ENCODE measurements around the gene TRPC4. TPM values are rescaled to one million over a fixed set of nuclear protein-coding genes. Genes with fewer than 3 reads are reported as not detected.
A peak's percentile ranks its signal among the peaks of the same experiment; 100 is the strongest.

Gene TRPC4
- total RNA-seq, 1 experiment from 2014 or later, result 0.26 TPM

GRCh38 chr13:37602733-37603381 is 266.7 kb downstream of the TRPC4 start:
- peak; percentile 14 for DNase-seq (ENCODE audit: low spot score)

DNA sequence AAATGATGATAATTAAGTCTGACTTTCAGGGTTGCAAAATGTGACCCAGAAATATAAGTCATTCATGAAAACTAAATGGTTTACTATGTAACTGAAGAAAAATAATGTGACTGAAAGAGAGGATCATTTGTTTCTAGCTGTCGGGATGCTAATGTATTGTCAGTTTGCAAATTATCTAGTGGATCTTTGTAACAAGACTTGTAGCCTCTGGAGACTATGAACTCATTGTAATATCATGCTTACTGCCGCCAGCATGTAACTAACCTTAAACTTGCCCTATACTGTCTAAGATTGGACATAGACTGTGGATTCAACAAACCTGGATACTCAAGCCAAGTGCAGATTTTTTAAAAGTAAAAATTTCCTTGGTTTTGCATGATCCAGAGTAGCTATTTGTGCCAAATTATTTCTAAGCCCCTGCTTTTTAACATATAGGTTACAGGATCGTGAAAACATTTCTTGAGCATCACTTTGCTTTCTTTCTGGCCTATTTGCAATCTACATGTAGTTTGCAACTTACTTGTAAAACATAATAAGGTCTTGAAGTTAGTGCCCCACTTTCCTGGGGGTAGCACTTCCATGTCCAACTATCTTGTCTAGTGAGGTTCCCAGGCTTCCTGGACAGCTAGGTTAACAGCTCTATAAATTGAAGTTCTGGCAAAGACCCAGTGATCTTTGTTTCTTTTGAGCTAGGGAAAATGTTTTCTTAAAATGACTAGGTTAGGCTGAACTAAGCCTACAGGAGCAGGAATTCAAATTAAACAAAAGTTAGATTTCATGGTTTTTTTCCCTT is 267.7 kb downstream of the TRPC4 start:
- no peak for DNase-seq (ENCODE audit: low spot score)

GRCh38 chr13:37599519-37599918 is 270.1 kb downstream of the TRPC4 start:
- DNase-seq (ENCODE audit: low spot score), result no peak

DNA sequence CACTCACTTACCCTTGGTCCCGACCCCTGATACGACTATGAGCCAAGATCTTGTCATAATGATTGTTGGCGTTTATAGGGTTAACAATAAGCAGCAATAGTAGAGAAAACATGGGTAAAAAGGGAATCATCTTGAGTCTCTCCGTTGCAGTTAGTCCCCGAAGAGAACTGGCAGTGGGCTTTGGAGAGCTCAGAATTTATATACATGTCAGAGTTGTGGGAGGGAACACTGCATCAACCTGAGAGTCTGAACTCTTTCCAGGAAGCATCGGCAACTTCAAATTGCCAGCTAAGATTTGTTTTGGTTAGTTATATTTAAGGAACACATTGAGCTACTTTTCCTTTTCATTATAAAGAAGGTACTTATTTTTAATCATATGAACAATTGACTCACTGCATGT is 271.0 kb downstream of the TRPC4 start, which contains the start of gene POSTN:
TSS of gene POSTN (minus strand) at position 172 of the 400 bp plus-strand sequence. CDS start at position 130, 42 bp downstream.
- no peak for DNase-seq (ENCODE audit: low spot score)

DNA sequence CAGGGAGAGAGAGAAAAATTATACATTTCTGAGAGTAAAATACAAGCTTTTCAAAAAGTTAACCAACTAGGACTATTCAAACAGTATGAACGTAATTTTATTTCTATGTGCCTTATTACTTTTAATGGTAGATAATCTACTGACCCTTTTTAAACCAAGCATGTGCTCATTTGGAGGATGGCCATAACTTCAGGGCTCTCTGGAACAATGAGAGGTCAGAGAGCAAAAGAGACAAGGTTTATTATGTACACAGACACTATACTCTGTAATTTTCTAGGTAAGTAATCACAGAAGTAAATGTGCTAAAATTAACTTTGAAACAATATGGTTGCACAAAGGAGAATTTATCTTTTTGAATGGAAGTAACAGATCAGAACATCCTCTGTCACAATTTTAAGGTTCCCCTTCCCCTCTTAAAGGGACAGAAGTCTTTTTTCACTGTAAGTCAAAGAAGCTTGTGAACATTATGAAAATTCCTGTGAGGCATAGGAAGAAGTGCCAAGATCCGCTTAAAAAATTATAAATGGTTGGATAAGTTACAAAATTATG is 272.0 kb downstream of the TRPC4 start:
- DNase-seq (ENCODE audit: low spot score), result no peak

DNA sequence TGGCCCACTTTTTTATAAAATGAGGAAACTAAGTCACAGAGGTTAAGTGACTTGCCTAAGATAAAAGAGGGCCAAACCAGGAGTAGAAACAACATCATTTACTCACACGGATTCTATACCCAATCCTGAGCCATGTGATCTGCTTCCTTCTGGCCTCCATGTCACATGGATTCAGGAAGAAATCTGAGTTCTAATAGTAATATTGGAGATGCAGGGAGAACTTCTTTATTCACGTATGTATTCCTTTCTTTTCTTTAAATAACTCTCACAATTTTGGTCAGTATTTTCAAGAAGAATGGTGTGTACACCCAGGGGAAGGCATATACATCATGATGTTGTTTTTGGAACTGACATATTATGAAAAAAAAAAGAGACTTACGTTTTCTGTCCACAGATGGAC is 272.8 kb downstream of the TRPC4 start:
- no peak for DNase-seq (ENCODE audit: low spot score)

GRCh38 chr13:37595162-37595561 is 274.4 kb downstream of the TRPC4 start:
- no peak for DNase-seq (ENCODE audit: low spot score)

DNA sequence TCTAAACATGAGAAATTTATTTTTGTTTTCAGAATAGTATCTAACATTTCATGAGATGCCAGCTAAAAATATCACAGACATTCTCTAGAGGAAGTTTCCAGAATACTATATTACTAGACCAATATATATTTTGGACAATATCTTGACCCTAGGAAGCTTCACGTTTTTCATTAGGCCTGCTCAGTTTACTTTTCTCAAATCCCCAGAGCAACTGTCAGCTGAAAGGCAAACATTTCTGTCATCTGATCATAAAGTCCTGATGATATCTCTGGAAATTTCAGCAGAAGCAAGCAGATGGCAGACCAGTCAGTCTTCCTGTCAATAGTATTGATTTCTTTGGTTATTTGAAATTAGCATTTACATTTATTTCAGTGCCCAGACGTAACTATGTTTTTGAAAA is 275.0 kb downstream of the TRPC4 start:
- DNase-seq (ENCODE audit: low spot score), result no peak

DNA sequence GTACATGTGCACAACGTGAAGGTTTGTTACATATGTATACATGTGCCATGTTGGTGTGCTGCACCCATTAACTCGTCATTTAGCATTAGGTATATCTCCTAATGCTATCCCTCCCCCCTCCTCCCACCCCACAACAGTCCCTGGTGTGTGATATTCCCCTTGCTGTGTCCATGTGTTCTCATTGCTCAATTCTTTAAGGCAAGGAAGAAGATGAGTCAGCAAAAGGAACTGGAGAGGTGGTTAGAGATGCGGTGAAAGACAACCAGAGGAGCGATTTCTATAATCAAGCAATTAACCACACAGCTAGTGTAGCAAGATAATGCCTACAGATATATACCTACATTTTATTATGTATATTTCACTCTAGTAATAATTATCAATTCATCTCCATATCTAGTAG is 280.2 kb downstream of the TRPC4 start:
- peak; percentile 7 for DNase-seq (ENCODE audit: low spot score)

DNA sequence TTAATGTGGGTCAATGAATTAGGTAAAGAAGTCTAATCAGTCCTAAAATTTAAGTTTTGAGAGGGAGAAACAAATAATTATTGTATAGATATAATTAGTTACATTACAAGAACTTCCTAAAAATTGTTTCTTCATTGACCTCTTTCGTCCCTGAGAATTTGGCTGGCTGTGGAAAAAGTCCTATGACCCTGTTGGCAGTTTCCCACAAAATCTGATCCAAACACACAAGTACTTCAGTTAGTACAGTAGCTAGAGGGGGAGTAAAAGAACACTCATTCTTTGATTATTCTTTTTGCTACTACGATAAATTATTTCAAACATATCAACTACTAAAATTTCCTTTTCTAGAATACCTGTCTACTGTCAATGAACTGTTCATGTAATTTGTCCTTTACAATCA is 282.3 kb downstream of the TRPC4 start:
- no peak for DNase-seq (ENCODE audit: low spot score)

Data from A172 (cell line).